NCI-H2171 treated with DMSO at 0.1 percent for 48 hours (cell line): Measurements from ENCODE around the gene TLE4.
"Not testable (repeated sequence)": the region's sequence is repeated elsewhere in the genome, so short reads cannot be mapped to it uniquely, and the experiment has no call there.

Source experiments
- DNase-seq: peaks from one replicate; lab custom pipeline; 2025; lab: John Stamatoyannopoulos, UW

TLE4 gene

DNA sequence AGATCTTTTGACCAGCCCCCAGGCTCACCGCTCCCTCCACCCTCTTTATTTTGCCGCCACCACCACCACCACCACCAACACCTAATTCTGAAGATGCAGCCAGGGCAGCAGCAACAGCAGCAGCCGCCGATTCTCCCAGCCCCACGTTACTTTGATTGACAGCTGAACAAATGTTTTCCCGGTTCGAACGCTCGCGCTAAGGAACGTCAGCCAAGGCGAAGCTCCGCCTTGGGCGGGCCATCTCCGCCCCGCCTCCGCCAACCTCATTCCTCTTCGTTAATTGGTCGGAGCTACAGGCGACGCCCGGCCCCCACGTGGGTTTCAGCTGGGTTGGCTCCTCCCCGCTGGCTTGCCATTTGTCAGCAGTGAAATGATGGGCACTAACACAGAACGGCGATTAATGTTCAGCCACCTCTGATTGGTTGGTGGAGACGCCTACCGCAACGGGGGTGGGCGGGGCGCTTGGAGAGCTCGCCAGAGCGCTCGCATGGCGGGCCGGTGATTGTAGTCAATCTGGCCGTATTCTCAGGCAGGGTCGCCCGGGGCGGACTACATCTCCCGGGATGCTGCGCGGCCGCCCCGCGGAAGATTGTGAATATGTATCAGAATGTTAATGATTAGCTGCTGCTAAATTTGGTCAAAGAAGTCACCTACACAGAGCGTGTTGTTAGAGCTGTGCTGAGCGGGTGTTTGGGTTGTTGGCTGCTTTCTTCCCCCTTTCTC lies at the start of gene TLE4:
Gene TLE4, plus strand, starts transcription at position 657 of the 723 bp plus-strand sequence. CDS start 826 bp downstream, outside the sequence.
- DNase-seq, result peak; percentile 100

DNA sequence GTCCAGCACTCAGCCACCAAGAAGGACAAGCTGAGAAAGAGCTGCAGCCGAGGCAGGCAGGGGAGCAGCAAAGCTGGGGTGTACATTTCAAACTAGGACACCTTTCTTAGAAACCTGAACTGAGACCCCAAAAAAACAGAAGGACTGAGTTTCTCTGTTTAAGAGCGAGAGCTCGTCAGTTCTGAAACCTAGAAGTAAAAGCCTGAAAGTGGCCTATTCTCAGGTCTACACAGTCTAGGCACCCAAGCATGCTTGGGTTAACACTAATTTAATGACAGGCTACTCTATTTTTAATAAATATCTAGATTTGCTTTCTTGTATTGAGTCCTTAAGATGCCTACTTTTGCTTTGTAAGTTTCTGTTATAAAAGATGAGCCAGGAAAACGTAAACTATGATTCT lies 49.0 kb upstream of the TLE4 start:
- no peak for DNase-seq

- no peak for DNase-seq
These were observed 47.5 kb upstream of the TLE4 start for GRCh38 chr9:79524266-79524665.

DNA sequence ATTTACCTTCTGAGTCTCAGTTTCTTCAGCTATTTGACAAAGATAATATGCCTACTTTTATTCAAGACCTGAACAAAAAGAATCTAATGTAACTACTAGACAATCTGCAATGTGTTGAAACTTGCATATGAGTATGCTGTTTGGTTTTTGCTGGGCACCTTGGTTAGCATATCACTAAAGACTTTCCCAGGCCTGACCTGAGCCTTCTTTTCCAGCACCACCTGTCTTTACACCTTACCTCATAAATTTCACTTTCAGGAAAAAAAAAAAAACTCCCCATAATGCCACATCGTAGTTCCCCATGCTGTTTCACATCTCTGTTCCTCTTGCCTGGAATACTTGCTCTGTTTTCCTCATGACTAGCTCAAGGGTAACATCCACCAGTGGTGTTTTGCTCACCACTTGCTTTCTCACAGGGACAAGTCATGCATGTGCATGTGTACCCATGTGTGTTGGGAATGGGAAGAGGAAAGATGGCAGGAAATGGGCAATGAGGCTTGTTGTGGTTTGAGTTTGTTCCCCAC lies 45.6 kb upstream of the TLE4 start:
- DNase-seq, result no peak

- DNase-seq, result no peak
These were observed 36.2 kb upstream of the TLE4 start for GRCh38 chr9:79535534-79535933.

GRCh38 chr9:79537838-79538237 lies 33.9 kb upstream of the TLE4 start:
- DNase-seq, result no peak

DNA sequence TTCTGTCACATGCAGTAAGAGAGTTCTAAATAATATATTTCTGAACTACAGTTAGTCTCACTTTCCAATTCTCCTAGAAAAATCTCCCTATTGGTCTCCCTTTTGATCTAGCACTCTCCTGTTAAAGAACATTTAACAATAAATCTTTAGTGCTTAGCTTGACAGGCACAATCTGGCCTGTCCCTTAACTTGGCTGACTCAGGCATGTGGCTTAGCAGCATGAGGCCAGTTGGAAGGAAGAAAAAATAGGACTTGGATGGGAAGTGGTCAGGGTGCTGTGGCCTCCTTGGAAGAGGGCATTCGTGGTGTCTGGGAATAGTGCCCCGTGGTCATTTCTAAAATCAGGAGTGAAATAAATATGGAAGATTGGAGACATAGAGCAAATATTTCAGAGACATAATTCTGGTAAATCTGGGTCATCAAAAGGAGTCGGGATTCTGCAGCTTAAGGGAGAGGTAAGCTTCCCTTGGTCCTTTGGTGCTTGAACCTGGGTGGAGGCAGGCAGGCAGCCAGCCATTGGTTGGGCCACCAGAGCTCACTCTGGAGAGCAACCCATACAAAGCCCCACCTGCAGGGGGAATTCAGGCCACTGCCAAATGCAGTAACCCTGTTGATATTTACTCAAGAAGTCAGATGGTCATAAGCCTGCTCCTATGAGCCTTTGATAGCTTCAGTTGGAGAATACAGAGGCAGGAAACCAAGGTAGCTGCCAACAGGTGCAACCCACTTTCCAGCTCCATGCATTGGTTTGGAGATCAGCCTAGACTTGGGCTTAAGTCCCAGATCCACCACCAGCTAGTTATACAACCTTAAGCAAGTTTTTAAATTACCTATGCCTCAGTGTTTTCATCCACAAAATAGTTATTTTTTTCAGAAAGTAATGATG lies 28.8 kb upstream of the TLE4 start:
- DNase-seq, result no peak

- DNase-seq, result not testable (repeated sequence)
These were observed 27.4 kb upstream of the TLE4 start for GRCh38 chr9:79544375-79544774.

- no peak for DNase-seq
These were observed 20.2 kb upstream of the TLE4 start for GRCh38 chr9:79551586-79551985.

GRCh38 chr9:79551994-79552393 lies 19.8 kb upstream of the TLE4 start:
- no peak for DNase-seq

GRCh38 chr9:79555474-79556089 lies 16.2 kb upstream of the TLE4 start:
- no peak for DNase-seq

- DNase-seq, result peak; percentile 78
These were observed 12.1 kb upstream of the TLE4 start for GRCh38 chr9:79559495-79560181.

DNA sequence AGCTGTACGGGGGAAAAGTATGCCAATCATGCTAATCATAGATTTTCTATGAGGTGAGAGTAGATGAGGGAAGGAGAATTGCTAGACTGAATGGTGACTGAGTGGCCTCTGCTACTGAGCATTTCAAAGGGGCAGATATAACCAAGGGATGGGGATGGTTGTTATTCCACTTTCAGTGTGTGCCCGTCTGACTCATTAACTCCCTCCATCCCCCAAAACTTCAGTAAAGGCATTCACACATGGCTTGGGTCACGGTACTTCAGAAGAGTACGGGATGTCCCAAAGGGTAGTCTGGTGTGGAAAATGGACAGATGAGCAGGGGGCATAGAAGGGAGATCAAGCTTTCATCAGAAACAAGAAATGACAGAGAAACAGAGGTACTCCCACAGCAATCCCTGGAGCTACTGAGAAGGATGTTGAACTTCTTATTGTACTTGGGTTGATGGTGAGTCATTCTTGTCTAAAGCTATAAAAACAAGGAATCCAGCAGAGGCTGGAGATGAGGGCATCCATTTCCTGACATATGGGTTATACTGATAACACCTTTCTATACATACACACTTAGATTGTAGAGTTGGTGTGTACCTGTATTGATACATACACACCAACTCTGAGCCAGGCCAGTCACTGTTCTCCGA lies 8.9 kb upstream of the TLE4 start:
- DNase-seq, result no peak

GRCh38 chr9:79564105-79564504 lies 7.7 kb upstream of the TLE4 start:
- DNase-seq, result no peak

- peak; percentile 72 for DNase-seq
These were observed 6.5 kb upstream of the TLE4 start for GRCh38 chr9:79565245-79565644.

DNA sequence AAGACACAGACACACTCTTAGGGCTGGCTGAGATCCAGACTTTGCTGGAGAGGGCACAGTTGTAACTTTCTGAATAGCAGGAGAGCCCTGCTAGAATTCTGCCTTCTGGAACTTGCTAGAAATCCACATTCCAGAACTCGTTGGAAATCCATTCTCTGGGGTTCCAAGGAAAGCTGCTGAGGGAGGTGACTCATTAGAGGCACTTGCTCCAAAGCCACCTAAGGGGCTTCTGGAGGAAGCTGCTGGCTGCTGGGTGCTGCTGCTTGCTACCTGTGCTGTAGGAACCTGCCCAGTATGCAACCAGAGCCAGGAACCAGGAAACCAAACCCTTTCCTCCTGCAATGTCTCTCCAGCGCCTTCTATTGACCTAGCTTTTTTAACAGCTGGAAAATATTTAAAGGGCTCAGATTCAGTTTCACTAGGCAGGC lies 4.1 kb upstream of the TLE4 start:
- peak; percentile 5 for DNase-seq

- no peak for DNase-seq
These were observed 3.2 kb upstream of the TLE4 start for GRCh38 chr9:79568337-79569101.

GRCh38 chr9:79569814-79570447 lies 1.8 kb upstream of the TLE4 start:
- no peak for DNase-seq

DNA sequence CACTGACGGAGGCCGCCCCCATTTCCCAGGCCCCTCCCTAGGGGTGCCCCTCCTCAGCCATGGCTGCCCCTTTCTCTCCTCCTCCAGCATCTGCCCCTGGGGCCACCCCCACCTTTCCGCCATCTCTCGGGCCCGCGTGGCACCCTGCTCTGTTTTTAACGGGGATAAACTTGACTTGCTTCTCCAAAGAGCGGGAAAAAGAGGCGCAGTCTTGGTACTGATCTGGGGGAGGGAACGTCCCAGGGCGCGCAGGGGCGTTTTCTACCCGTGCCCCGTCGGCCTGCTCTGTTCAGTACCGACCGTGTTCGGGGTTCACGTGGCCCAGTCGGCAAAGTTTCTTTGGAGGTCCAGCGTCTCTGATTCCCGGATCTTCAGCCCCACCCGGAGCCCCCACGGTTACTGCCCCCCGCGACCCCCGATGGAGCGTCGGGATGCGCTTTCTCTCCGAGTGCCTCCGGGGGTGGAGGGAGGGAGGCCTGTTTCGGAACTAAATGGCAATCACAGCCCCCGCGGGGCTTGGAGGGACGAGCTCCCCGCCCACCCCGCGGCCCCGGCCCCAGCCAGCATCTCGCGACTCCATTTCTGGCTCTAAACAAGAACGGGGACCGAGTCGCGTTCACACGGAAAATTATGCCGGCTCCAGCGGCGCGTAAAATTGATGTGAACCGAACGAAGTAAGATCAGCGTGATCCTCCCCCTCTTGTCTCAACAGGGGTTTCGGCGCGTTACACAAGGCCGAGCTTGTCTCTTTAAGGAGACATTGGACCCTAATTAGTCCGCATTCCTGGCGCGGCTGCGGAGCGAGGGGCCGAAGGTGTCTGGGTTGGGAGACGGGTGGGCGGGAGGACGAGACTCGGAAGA lies 1.1 kb upstream of the TLE4 start:
- DNase-seq, result peak; percentile 78
